ENCODE data around the gene NEO1.

GRCh38 chr15:73028031-73028430 lies 24.2 kb upstream of the NEO1 start:
- TF ChIP-seq CTCF (optimal IDR thresholded peaks at IDR 0.05 in 1 of 3, IDR thresholded peaks at IDR 0.05 in 1 of 3, conservative IDR thresholded peaks at IDR 0.05 in 1 of 3; ENCODE audit: extremely low read depth in 1 of 3, insufficient read depth in 2 of 3, low read length in 3 of 3) (no peak), EZH2 (IDR thresholded peaks at IDR 0.05; ENCODE audit: low read length) (no peak)

Data from keratinocyte (primary cell).